ENCODE measurements around the gene TOP3A. TPM values are rescaled to one million over a fixed set of nuclear protein-coding genes. Genes with fewer than 3 reads are reported as not detected.
"Not testable (repeated sequence)": the region's sequence is repeated elsewhere in the genome, so short reads cannot be mapped to it uniquely, and the experiment has no call there.

The TOP3A gene
- total RNA-seq, 2 donors from 2014 or later: 18.4 to 37.1 TPM

GRCh38 chr17:18339933-18340332 lies 25.1 kb upstream of the TOP3A start:
- TF ChIP-seq POLR2A (IDR thresholded peaks at IDR 0.05) (no peak), CTCF (IDR thresholded peaks at IDR 0.05) (no peak), POLR2AphosphoS5 (IDR thresholded peaks at IDR 0.05) (no peak)
- H3K4me1 ChIP-seq (replicated peaks): no peaks in the 10 kb centered on the region
- no peak overlapping the region for H3K4me3 ChIP-seq
- no peaks in the 10 kb centered on the region for H3K27me3 ChIP-seq (replicated peaks; ENCODE audit: insufficient read depth)
- WGBS: 97% methylated on average over 13 of the region's 13 CpGs
- no peak overlapping the region for H3K27ac ChIP-seq
- H3K36me3 ChIP-seq: peaks cover 0 to 5% of the 10 kb centered on the region in 2 donors
- DNase-seq (ENCODE audit: low spot score): no peak
- H3K9me3 ChIP-seq: no peaks in the 10 kb centered on the region
- intact Hi-C loops (cut with DNase I): no loop called here

DNA sequence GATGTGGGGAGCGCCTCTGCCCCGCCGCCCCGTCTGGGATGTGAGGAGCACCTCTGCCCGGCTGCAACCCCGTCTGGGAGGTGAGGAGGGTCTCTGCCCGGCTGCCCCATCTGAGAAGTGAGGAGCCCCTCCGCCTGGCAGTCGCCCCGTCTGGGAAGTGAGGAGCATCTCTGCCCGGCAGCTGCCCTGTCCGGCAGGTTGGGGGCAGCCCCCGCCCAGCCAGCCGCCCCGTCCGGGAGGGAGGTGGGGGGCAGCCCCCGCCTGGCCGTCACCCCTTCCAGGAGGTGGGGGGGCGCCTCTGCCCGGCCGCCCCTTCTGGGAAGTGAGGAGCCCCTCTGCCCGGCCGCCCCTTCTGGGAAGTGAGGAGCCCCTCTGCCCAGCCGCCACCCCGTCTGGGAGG lies 23.4 kb upstream of the TOP3A start:
- H3K27ac ChIP-seq; H3K4me3 ChIP-seq; H3K4me1 ChIP-seq (replicated peaks); DNase-seq (ENCODE audit: low spot score); H3K27me3 ChIP-seq (replicated peaks; ENCODE audit: insufficient read depth); H3K9me3 ChIP-seq; intact Hi-C loops (cut with DNase I); H3K36me3 ChIP-seq: not testable (repeated sequence)
- WGBS: 98% methylated on average over 9 of the region's 25 CpGs

GRCh38 chr17:18332909-18333489 lies 18.2 kb upstream of the TOP3A start:
- no peak overlapping the region for H3K27ac ChIP-seq
- no peak overlapping the region for H3K4me3 ChIP-seq
- no peaks in the 10 kb centered on the region for H3K36me3 ChIP-seq
- intact Hi-C loops (cut with DNase I): no loop called here
- WGBS: 91% methylated on average over 4 of the region's 4 CpGs
- DNase-seq (ENCODE audit: low spot score): no peak
- TF ChIP-seq POLR2A (IDR thresholded peaks at IDR 0.05): no peak
- H3K9me3 ChIP-seq: no peaks in the 10 kb centered on the region
- no peaks in the 10 kb centered on the region for H3K27me3 ChIP-seq (replicated peaks; ENCODE audit: insufficient read depth)
- no peaks in the 10 kb centered on the region for H3K4me1 ChIP-seq (replicated peaks)

- no peak for DNase-seq (ENCODE audit: low spot score)
- H3K36me3 ChIP-seq: no peaks in the 10 kb centered on the region
- H3K27ac ChIP-seq: no peak overlapping the region
- H3K4me1 ChIP-seq (replicated peaks): no peaks in the 10 kb centered on the region
- TF ChIP-seq POLR2A (IDR thresholded peaks at IDR 0.05) (no peak), POLR2AphosphoS5 (IDR thresholded peaks at IDR 0.05) (no peak), CTCF (IDR thresholded peaks at IDR 0.05) (no peak)
- WGBS: 86% methylated on average over 9 of the region's 9 CpGs
- no peaks in the 10 kb centered on the region for H3K27me3 ChIP-seq (replicated peaks; ENCODE audit: insufficient read depth)
- intact Hi-C loops (cut with DNase I): no loop called here
- no peak overlapping the region for H3K4me3 ChIP-seq
- H3K9me3 ChIP-seq: no peaks in the 10 kb centered on the region
Measured at GRCh38 chr17:18331879-18332278, 17.1 kb upstream of the TOP3A start.

- H3K4me3 ChIP-seq: no peak overlapping the region
- TF ChIP-seq CTCF (IDR thresholded peaks at IDR 0.05): no peak
- no peak for TF ChIP-seq POLR2A (IDR thresholded peaks at IDR 0.05)
- TF ChIP-seq POLR2AphosphoS5 (IDR thresholded peaks at IDR 0.05): no peak
- WGBS: 90% methylated on average over 9 of the region's 9 CpGs
- no peaks in the 10 kb centered on the region for H3K9me3 ChIP-seq
- no peaks in the 10 kb centered on the region for H3K4me1 ChIP-seq (replicated peaks)
- no peak overlapping the region for H3K27ac ChIP-seq
- H3K36me3 ChIP-seq: peaks cover 0 to 16% of the 10 kb centered on the region in 2 donors
- intact Hi-C loops (cut with DNase I): no loop called here
- no peaks in the 10 kb centered on the region for H3K27me3 ChIP-seq (replicated peaks; ENCODE audit: insufficient read depth)
- no peak for DNase-seq (ENCODE audit: low spot score)
Measured at GRCh38 chr17:18328643-18329204, 13.9 kb upstream of the TOP3A start.

DNA sequence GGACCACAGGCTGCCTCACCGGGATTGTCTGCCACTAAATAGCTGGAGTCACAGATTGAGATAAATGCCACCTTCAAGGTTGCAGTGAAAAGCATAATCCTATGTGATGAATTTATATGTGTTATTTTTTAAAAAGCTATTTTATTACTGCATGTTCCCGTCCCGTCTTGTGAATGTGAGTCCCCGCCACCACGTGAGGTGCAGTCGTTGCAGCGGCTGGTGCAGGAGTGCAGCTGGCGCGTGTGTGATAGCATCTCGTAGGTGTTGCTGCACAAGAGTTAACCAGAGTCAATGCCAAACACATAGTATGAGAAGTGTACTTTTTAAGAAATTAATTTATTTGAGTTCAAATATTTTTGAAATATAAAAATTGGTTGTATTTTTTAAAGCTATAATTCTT lies 12.8 kb upstream of the TOP3A start:
- Histone ChIP-seq H3K27me3 (replicated peaks; ENCODE audit: insufficient read depth) (no peaks in the 10 kb centered on the region), H3K4me3 (no peak overlapping the region), H3K36me3 (peaks cover 2 to 28% of the 10 kb centered on the region in 2 donors), H3K9me3 (no peaks in the 10 kb centered on the region), H3K4me1 (replicated peaks) (no peaks in the 10 kb centered on the region), H3K27ac (no peak overlapping the region)
- 83% methylated on average over 10 of the region's 10 CpGs for WGBS
- no peak for DNase-seq (ENCODE audit: low spot score)
- intact Hi-C loops (cut with DNase I): no loop called here
- TF ChIP-seq POLR2AphosphoS5 (IDR thresholded peaks at IDR 0.05): no peak
- no peak for TF ChIP-seq POLR2A (IDR thresholded peaks at IDR 0.05)
- no peak for TF ChIP-seq CTCF (IDR thresholded peaks at IDR 0.05)

All from prostate gland (tissue), 2 donors.